Frontal cortex (tissue), 4 donors: Measurements from ENCODE around the gene CALD1. TPM values are rescaled to one million over a fixed set of nuclear protein-coding genes. Genes with fewer than 3 reads are reported as not detected.

Source experiments
- DNase-seq, 2 donors: peaks; one replicate each; pipeline ENCODE4 v3.0.0; 2012; ENCODE audit warnings: low spot score in 2 of 2
- FAIRE-seq: peaks from 2 replicates; lab custom pipeline; 2012; peaks lifted over from hg19 to GRCh38; lab: Jason Lieb, UNC
- total RNA-seq: library from RNA; depleted of rRNA; stranded (reverse); fragments of >200 nt; gene quantifications from one replicate; pipeline ENCODE4 v1.2.3, GENCODE V29; 2014
- donor health status: control.
- donor health status: control.
- donor health status: control.

CALD1 gene
- total RNA-seq, 1 donor from 2014 or later: 27.3 TPM

GRCh38 chr7:134783294-134784069 lies 4.0 kb downstream of the CALD1 start:
- DNase-seq (no peak), FAIRE-seq (no peak)

- FAIRE-seq (no peak), DNase-seq (no peak)
Observed at GRCh38 chr7:134784251-134785049, 5.0 kb downstream of the CALD1 start.

- no peak for DNase-seq
Observed at GRCh38 chr7:134785842-134786241, 6.4 kb downstream of the CALD1 start.

GRCh38 chr7:134787064-134787463 lies 7.6 kb downstream of the CALD1 start:
- DNase-seq: no peak

More at GRCh38 chr7:134785842-134786241, 6.4 kb downstream of the CALD1 start:
- FAIRE-seq: no peak

GRCh38 chr7:134787720-134788119 lies 8.3 kb downstream of the CALD1 start:
- DNase-seq (no peak), FAIRE-seq (no peak)

More at GRCh38 chr7:134787064-134787463, 7.6 kb downstream of the CALD1 start:
- FAIRE-seq: no peak

GRCh38 chr7:134788191-134788590 lies 8.8 kb downstream of the CALD1 start:
- FAIRE-seq (no peak), DNase-seq (no peak)

- FAIRE-seq (no peak), DNase-seq (no peak)
Observed at GRCh38 chr7:134789967-134790685, 10.7 kb downstream of the CALD1 start.

- DNase-seq (no peak), FAIRE-seq (no peak)
Observed at GRCh38 chr7:134792968-134793367, 13.5 kb downstream of the CALD1 start.

- no peak for DNase-seq
- FAIRE-seq: no peak
Observed at GRCh38 chr7:134795231-134795630, 15.8 kb downstream of the CALD1 start.

GRCh38 chr7:134798155-134798554 lies 18.7 kb downstream of the CALD1 start:
- DNase-seq (no peak), FAIRE-seq (no peak)

GRCh38 chr7:134799377-134799776 lies 19.9 kb downstream of the CALD1 start:
- FAIRE-seq: no peak
- no peak for DNase-seq

GRCh38 chr7:134802762-134803161 lies 23.3 kb downstream of the CALD1 start:
- DNase-seq (no peak), FAIRE-seq (no peak)

- no peak for DNase-seq
- FAIRE-seq: no peak
Observed at GRCh38 chr7:134804351-134804750, 24.9 kb downstream of the CALD1 start.

GRCh38 chr7:134804854-134805253 lies 25.4 kb downstream of the CALD1 start:
- DNase-seq: no peak
- no peak for FAIRE-seq

GRCh38 chr7:134806197-134806596 lies 26.8 kb downstream of the CALD1 start:
- DNase-seq (no peak), FAIRE-seq (no peak)

GRCh38 chr7:134809616-134810015 lies 30.2 kb downstream of the CALD1 start:
- FAIRE-seq: no peak
- DNase-seq: no peak

- DNase-seq (no peak), FAIRE-seq (no peak)
Observed at GRCh38 chr7:134811765-134812164, 32.3 kb downstream of the CALD1 start.

- DNase-seq (no peak), FAIRE-seq (no peak)
Observed at GRCh38 chr7:134813663-134814396, 34.4 kb downstream of the CALD1 start.

GRCh38 chr7:134814730-134815364 lies 35.4 kb downstream of the CALD1 start:
- no peak for DNase-seq
- FAIRE-seq: no peak
